Measurements from ENCODE around the gene GPR42.

The GPR42 gene

GRCh38 chr19:35388277-35389054 lies 17.6 kb downstream of the GPR42 start (continued):
- no peak for TF ChIP-seq ZNF350 (tag by site-specific recombination; IDR thresholded peaks at IDR 0.05)
- no peak for TF ChIP-seq ZIC2 (tag by site-specific recombination; IDR thresholded peaks at IDR 0.05)
- TF ChIP-seq ZNF239 (tag by site-specific recombination; IDR thresholded peaks at IDR 0.05): no peak
- TF ChIP-seq WT1 (tag by site-specific recombination; IDR thresholded peaks at IDR 0.05): no peak
- no peak for TF ChIP-seq SETDB1 (IDR thresholded peaks at IDR 0.05; ENCODE audit: insufficient read length, low read length)
- TF ChIP-seq ZFP3 (tag by site-specific recombination; IDR thresholded peaks at IDR 0.05; ENCODE audit: low read depth): no peak

- H3K4me1 ChIP-seq (ENCODE audit: control insufficient read depth, insufficient read depth, low read length): no peaks in the 10 kb centered on the region
- CTCF ChIA-PET: interaction anchor here (0.7 to 0.9 kb wide), 2 partner anchors 13 to 64 kb away, joined by 3 read pairs; no protein-coding TSS in a partner anchor
- no peak overlapping the region for H3K4me3 ChIP-seq (ENCODE audit: low read depth, low read length)
- H3K9me3 ChIP-seq (ENCODE audit: control insufficient read depth, insufficient read depth, low read depth, low read length): peaks cover 12% of the 10 kb centered on the region
- H3K27ac ChIP-seq (ENCODE audit: extremely low read depth, low read depth, low read length): no peak overlapping the region
- POLR2A ChIA-PET: interaction anchor here (0.6 kb wide), 1 partner anchor 56 kb away, joined by 3 read pairs; no protein-coding TSS in a partner anchor
- TF ChIP-seq ZNF148 (tag by site-specific recombination; IDR thresholded peaks at IDR 0.05; ENCODE audit: borderline replicate concordance) (no peak), ZFHX2 (tag by site-specific recombination; conservative IDR thresholded peaks at IDR 0.05) (no peak)
- TF ChIP-seq, protein P1, sequence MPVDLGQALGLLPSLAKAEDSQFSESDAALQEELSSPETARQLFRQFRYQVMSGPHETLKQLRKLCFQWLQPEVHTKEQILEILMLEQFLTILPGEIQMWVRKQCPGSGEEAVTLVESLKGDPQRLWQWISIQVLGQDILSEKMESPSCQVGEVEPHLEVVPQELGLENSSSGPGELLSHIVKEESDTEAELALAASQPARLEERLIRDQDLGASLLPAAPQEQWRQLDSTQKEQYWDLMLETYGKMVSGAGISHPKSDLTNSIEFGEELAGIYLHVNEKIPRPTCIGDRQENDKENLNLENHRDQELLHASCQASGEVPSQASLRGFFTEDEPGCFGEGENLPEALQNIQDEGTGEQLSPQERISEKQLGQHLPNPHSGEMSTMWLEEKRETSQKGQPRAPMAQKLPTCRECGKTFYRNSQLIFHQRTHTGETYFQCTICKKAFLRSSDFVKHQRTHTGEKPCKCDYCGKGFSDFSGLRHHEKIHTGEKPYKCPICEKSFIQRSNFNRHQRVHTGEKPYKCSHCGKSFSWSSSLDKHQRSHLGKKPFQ (tag by site-specific recombination; IDR thresholded peaks at IDR 0.05): no peak
- peaks cover 0 to 3% of the 10 kb centered on the region in 2 experiments; a peak in 1 of 3 replicates for H3K36me3 ChIP-seq (ENCODE audit: control insufficient read depth in 2 of 2, insufficient read depth in 1 of 2, low read length in 2 of 2)
Measured at GRCh38 chr19:35389192-35389861, 18.5 kb downstream of the GPR42 start.

DNA sequence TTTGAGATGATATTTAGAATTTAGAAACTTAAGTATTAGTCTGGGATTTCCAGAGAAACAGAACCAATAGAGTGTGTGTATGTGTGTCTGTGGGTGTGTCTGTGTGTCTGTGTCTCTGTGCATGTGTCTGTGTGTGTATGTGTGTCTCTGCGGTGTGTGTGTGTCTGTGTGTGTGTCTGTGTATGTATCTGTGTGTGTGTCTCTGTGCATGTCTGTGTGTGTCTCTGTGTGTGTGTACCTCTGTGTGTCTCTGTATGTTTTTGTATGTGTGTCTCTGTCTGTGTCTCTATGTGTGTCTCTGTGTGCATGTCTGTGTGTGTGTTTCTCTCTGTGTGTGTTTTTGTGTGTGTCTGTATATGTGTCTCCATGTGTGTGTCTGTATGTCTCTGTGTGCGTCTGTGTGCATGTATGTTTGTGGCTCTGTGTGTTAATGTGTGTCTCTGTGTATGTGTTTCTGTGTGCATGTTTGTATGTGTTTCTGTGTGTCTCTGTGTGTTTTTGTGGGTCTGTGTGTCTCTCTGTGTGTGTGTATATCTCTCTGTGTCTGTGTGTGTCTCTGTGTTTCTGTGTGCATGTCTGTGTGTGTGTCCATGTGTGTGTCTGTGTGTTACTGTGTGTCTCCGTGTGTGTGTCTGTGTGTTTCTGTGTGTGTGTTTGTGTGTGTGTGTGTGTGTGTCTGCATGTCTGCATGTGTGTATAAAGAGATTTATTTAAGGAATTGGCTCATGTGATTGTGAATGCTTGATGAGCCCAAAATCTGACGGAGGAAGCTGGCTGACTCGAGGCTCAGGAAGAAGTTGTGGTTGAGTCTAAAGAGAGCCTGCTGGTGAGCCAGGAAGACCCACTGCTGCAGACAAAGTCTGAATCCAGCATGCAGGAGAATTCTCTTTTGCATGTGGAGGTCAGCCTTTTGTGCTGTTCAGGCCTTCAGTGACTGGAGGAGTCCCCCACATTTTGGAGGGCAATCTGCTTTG lies 22.2 kb downstream of the GPR42 start:
- ChIA-PET POLR2A (no interaction called here), CTCF (interaction anchor here (1.5 kb wide), 1 partner anchor 102 kb away, joined by 4 read pairs; no protein-coding TSS in a partner anchor)
- Histone ChIP-seq H3K4me1 (ENCODE audit: control insufficient read depth, insufficient read depth, low read length) (no peaks in the 10 kb centered on the region), H3K36me3 (ENCODE audit: control insufficient read depth in 2 of 2, insufficient read depth in 1 of 2, low read length in 2 of 2) (peaks cover 0 to 3% of the 10 kb centered on the region in 2 experiments; a peak in 1 of 3 replicates), H3K9me3 (ENCODE audit: control insufficient read depth, insufficient read depth, low read depth, low read length) (peaks cover 2% of the 10 kb centered on the region; the same call in 1 of the 2 replicates), H3K27ac (ENCODE audit: extremely low read depth, low read depth, low read length) (no peak overlapping the region), H3K4me3 (ENCODE audit: low read depth, low read length) (no peak overlapping the region)
- TF ChIP-seq TRIM28 (IDR thresholded peaks at IDR 0.05; ENCODE audit: borderline replicate concordance, low read length): no peak
- TF ChIP-seq KLF9 (tag by site-specific recombination; IDR thresholded peaks at IDR 0.05; ENCODE audit: low read depth): no peak
- no peak for TF ChIP-seq ZFP3 (tag by site-specific recombination; IDR thresholded peaks at IDR 0.05; ENCODE audit: low read depth)
- TF ChIP-seq, protein P2, sequence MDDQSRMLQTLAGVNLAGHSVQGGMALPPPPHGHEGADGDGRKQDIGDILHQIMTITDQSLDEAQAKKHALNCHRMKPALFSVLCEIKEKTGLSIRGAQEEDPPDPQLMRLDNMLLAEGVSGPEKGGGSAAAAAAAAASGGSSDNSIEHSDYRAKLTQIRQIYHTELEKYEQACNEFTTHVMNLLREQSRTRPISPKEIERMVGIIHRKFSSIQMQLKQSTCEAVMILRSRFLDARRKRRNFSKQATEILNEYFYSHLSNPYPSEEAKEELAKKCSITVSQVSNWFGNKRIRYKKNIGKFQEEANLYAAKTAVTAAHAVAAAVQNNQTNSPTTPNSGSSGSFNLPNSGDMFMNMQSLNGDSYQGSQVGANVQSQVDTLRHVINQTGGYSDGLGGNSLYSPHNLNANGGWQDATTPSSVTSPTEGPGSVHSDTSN (CRISPR knock-in tag; IDR thresholded peaks at IDR 0.05): no peak
- TF ChIP-seq, protein P3, sequence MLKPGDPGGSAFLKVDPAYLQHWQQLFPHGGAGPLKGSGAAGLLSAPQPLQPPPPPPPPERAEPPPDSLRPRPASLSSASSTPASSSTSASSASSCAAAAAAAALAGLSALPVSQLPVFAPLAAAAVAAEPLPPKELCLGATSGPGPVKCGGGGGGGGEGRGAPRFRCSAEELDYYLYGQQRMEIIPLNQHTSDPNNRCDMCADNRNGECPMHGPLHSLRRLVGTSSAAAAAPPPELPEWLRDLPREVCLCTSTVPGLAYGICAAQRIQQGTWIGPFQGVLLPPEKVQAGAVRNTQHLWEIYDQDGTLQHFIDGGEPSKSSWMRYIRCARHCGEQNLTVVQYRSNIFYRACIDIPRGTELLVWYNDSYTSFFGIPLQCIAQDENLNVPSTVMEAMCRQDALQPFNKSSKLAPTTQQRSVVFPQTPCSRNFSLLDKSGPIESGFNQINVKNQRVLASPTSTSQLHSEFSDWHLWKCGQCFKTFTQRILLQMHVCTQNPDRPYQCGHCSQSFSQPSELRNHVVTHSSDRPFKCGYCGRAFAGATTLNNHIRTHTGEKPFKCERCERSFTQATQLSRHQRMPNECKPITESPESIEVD (tag by site-specific recombination; IDR thresholded peaks at IDR 0.05): no peak
- no peak for TF ChIP-seq ZNF404 (tag by site-specific recombination; IDR thresholded peaks at IDR 0.05)
- no peak for TF ChIP-seq ZNF843 (tag by site-specific recombination; IDR thresholded peaks at IDR 0.05)
- peak; percentile 60; the same call in 1 of the 2 replicates for TF ChIP-seq ZNF114 (tag by site-specific recombination; IDR thresholded peaks at IDR 0.05)
- TF ChIP-seq ZNF391 (tag by site-specific recombination; IDR thresholded peaks at IDR 0.05; ENCODE audit: borderline replicate concordance, low read depth): no peak
- no peak for TF ChIP-seq FEZF1 (tag by site-specific recombination; IDR thresholded peaks at IDR 0.05)
- TF ChIP-seq ZNF792 (tag by site-specific recombination; IDR thresholded peaks at IDR 0.05): no peak
- TF ChIP-seq ZNF223 (tag by site-specific recombination; IDR thresholded peaks at IDR 0.05): no peak
- no peak for TF ChIP-seq WT1 (tag by site-specific recombination; IDR thresholded peaks at IDR 0.05)
- no peak for TF ChIP-seq ZNF2 (tag by site-specific recombination; IDR thresholded peaks at IDR 0.05)
